ENCODE measurements around the gene PCDHGA1.
"Not testable (repeated sequence)": the region's sequence is repeated elsewhere in the genome, so short reads cannot be mapped to it uniquely, and the experiment has no call there.

Gene PCDHGA1

GRCh38 chr5:141345327-141345726 lies 15.0 kb downstream of the PCDHGA1 start:
- DNase-seq (ENCODE audit: extremely low spot score, insufficient read length, low read depth) (no peak), FAIRE-seq (no peak)

GRCh38 chr5:141346017-141346416 lies 15.7 kb downstream of the PCDHGA1 start:
- not testable (repeated sequence) for DNase-seq (ENCODE audit: extremely low spot score, insufficient read length, low read depth); FAIRE-seq

- no peak for DNase-seq (ENCODE audit: extremely low spot score, insufficient read length, low read depth)
These were observed 19.8 kb downstream of the PCDHGA1 start, which contains the start of gene PCDHGB1 for GRCh38 chr5:141349917-141350619. PCDHGB1 (plus strand) TSS chr5:141350099; CDS start chr5:141350261, 162 bp downstream.

GRCh38 chr5:141351591-141351990 lies 21.3 kb downstream of the PCDHGA1 start:
- FAIRE-seq, result no peak
- DNase-seq (ENCODE audit: extremely low spot score, insufficient read length, low read depth), result no peak

More at GRCh38 chr5:141349917-141350619, 19.8 kb downstream of the PCDHGA1 start, which contains the start of gene PCDHGB1:
- no peak for FAIRE-seq

GRCh38 chr5:141354900-141355469 lies 24.7 kb downstream of the PCDHGA1 start, which contains the start of gene PCDHGA4:
PCDHGA4 (plus strand) TSS chr5:141355021; CDS start chr5:141355108, 87 bp downstream.
- FAIRE-seq (no peak), DNase-seq (ENCODE audit: extremely low spot score, insufficient read length, low read depth) (no peak)

GRCh38 chr5:141355641-141356040 lies 25.3 kb downstream of the PCDHGA1 start:
- FAIRE-seq (no peak), DNase-seq (ENCODE audit: extremely low spot score, insufficient read length, low read depth) (no peak)

- FAIRE-seq, result no peak
- no peak for DNase-seq (ENCODE audit: extremely low spot score, insufficient read length, low read depth)
These were observed 25.8 kb downstream of the PCDHGA1 start for GRCh38 chr5:141356133-141356532.

- FAIRE-seq (no peak), DNase-seq (ENCODE audit: extremely low spot score, insufficient read length, low read depth) (no peak)
These were observed 26.6 kb downstream of the PCDHGA1 start for GRCh38 chr5:141356950-141357349.

- DNase-seq (ENCODE audit: extremely low spot score, insufficient read length, low read depth), result peak; percentile 18
- FAIRE-seq, result peak; percentile 24
These were observed 29.6 kb downstream of the PCDHGA1 start, which contains the start of gene PCDHGB2 for GRCh38 chr5:141359790-141360426. PCDHGB2 (plus strand) TSS chr5:141359994; CDS start chr5:141360136, 142 bp downstream.

GRCh38 chr5:141360685-141361084 lies 30.4 kb downstream of the PCDHGA1 start:
- FAIRE-seq (no peak), DNase-seq (ENCODE audit: extremely low spot score, insufficient read length, low read depth) (no peak)

- no peak for DNase-seq (ENCODE audit: extremely low spot score, insufficient read length, low read depth)
- FAIRE-seq, result no peak
These were observed 32.4 kb downstream of the PCDHGA1 start for GRCh38 chr5:141362719-141363118.

GRCh38 chr5:141363952-141364660 lies 33.8 kb downstream of the PCDHGA1 start, which contains the start of gene PCDHGA5:
PCDHGA5 (plus strand) TSS chr5:141364162; CDS start chr5:141364331, 169 bp downstream.
- DNase-seq (ENCODE audit: extremely low spot score, insufficient read length, low read depth) (no peak), FAIRE-seq (no peak)

GRCh38 chr5:141366016-141366896 lies 35.9 kb downstream of the PCDHGA1 start:
- no peak for DNase-seq (ENCODE audit: extremely low spot score, insufficient read length, low read depth)
- FAIRE-seq, result no peak

- no peak for FAIRE-seq
- peak; percentile 17 for DNase-seq (ENCODE audit: extremely low spot score, insufficient read length, low read depth)
These were observed 39.9 kb downstream of the PCDHGA1 start, which contains the start of gene PCDHGB3 for GRCh38 chr5:141369994-141370848. PCDHGB3 (plus strand) TSS chr5:141370242; CDS start chr5:141370395, 153 bp downstream.

GRCh38 chr5:141371572-141372475 lies 41.5 kb downstream of the PCDHGA1 start:
- FAIRE-seq (no peak), DNase-seq (ENCODE audit: extremely low spot score, insufficient read length, low read depth) (no peak)

GRCh38 chr5:141373673-141374317 lies 43.5 kb downstream of the PCDHGA1 start, which contains the start of gene PCDHGA6:
PCDHGA6 (plus strand) TSS chr5:141373891; CDS start chr5:141374084, 193 bp downstream.
- no peak for FAIRE-seq
- no peak for DNase-seq (ENCODE audit: extremely low spot score, insufficient read length, low read depth)

GRCh38 chr5:141374627-141375026 lies 44.3 kb downstream of the PCDHGA1 start:
- DNase-seq (ENCODE audit: extremely low spot score, insufficient read length, low read depth), result no peak

More at GRCh38 chr5:141374627-141375026, 44.3 kb downstream of the PCDHGA1 start:
- no peak for FAIRE-seq

All from GM18507 (cell line).